H9 (cell line): ENCODE results near the gene BMPR1A. TPM values are rescaled to one million over a fixed set of nuclear protein-coding genes. Genes with fewer than 3 reads are reported as not detected.
A peak's percentile ranks its signal among the peaks of the same experiment; 100 is the strongest.

Experiments
- DNase-seq: peaks from one replicate; pipeline ENCODE4 v3.0.0-alpha.2; 2017
- H2AFZ ChIP-seq: one replicate; pipeline ENCODE4 v1.6.1; 2013; ENCODE audit warnings: mild to moderate bottlenecking, low read length, control low read depth, moderate library complexity
- H2AK5ac ChIP-seq: 2 replicates; pipeline ENCODE4 v1.6.1; 2013; ENCODE audit warnings: low read length, control low read depth, mixed read lengths; ENCODE audit not compliant: insufficient read length
- H2BK120ac ChIP-seq: one replicate; pipeline ENCODE4 v1.6.1; 2013; ENCODE audit warnings: low read depth, mild to moderate bottlenecking, low read length, control low read depth, inconsistent platforms; ENCODE audit not compliant: poor library complexity, severe bottlenecking
- H2BK12ac ChIP-seq: 2 replicates; pipeline ENCODE4 v1.6.1; 2013; ENCODE audit warnings: low read length, control low read depth, mixed read lengths, low read depth; ENCODE audit not compliant: insufficient read length
- H2BK15ac ChIP-seq: 2 replicates; pipeline ENCODE4 v1.6.1; 2013; ENCODE audit warnings: low read depth, low read length, control low read depth
- H2BK20ac ChIP-seq: one replicate; pipeline ENCODE4 v1.6.1; 2013; ENCODE audit warnings: low read depth, mild to moderate bottlenecking, low read length, control low read depth, inconsistent platforms; ENCODE audit not compliant: poor library complexity, severe bottlenecking
- H2BK5ac ChIP-seq: 2 replicates; pipeline ENCODE4 v1.6.1; 2013; ENCODE audit warnings: low read length, control low read depth, mixed read lengths; ENCODE audit not compliant: insufficient read length
- H3K14ac ChIP-seq: 2 replicates; pipeline ENCODE4 v1.6.1; 2013; ENCODE audit warnings: low read length, control low read depth; ENCODE audit not compliant: insufficient read depth
- H3K18ac ChIP-seq: 2 replicates; pipeline ENCODE4 v1.6.1; 2013; ENCODE audit warnings: low read depth, mild to moderate bottlenecking, mixed read lengths, low read length, control low read depth; ENCODE audit not compliant: insufficient read length
- H3K23ac ChIP-seq: 2 replicates; pipeline ENCODE4 v1.6.1; 2013; ENCODE audit warnings: low read length, control low read depth, mixed read lengths, low read depth; ENCODE audit not compliant: insufficient read length
- H3K23me2 ChIP-seq: 2 replicates; pipeline ENCODE4 v1.6.1; 2013; ENCODE audit warnings: low read depth, mild to moderate bottlenecking, mixed read lengths, low read length, control low read depth; ENCODE audit not compliant: insufficient read length, poor library complexity, severe bottlenecking
- H3K27ac ChIP-seq: 2 replicates; pipeline ENCODE4 v1.5.1; 2013; ENCODE audit warnings: low read length, control low read depth, mixed read lengths, low read depth; ENCODE audit not compliant: insufficient read length
- H3K27me3 ChIP-seq: 2 replicates; pipeline ENCODE4 v1.6.1; 2013; ENCODE audit warnings: low read length, control low read depth, inconsistent platforms; ENCODE audit not compliant: insufficient read depth
- H3K4ac ChIP-seq: 2 replicates; pipeline ENCODE4 v1.6.1; 2013; ENCODE audit warnings: low read depth, mild to moderate bottlenecking, control low read depth, inconsistent platforms, low read length, moderate library complexity
- H3K4me1 ChIP-seq: 2 replicates; pipeline ENCODE4 v1.6.1; 2013; ENCODE audit warnings: low read length, control low read depth, inconsistent platforms; ENCODE audit not compliant: insufficient read depth
- H3K4me2 ChIP-seq: 2 replicates; pipeline ENCODE4 v1.6.1; 2013; ENCODE audit warnings: low read length, control low read depth, mixed read lengths; ENCODE audit not compliant: insufficient read length, insufficient read depth
- H3K56ac ChIP-seq: 2 replicates; pipeline ENCODE4 v1.6.1; 2013; ENCODE audit warnings: low read depth, mild to moderate bottlenecking, mixed read lengths, low read length, control low read depth; ENCODE audit not compliant: insufficient read length
- H3K79me1 ChIP-seq: 2 replicates; pipeline ENCODE4 v1.6.1; 2013; ENCODE audit warnings: low read depth, mild to moderate bottlenecking, moderate library complexity, low read length, control low read depth, inconsistent platforms; ENCODE audit not compliant: insufficient read depth, poor library complexity, severe bottlenecking
- H3K79me2 ChIP-seq: 2 replicates; pipeline ENCODE4 v1.6.1; 2013; ENCODE audit warnings: low read length, control low read depth, inconsistent platforms; ENCODE audit not compliant: insufficient read depth
- H3K9ac ChIP-seq: 2 replicates; pipeline ENCODE4 v1.6.1; 2013; ENCODE audit warnings: low read length, control low read depth, mixed read lengths; ENCODE audit not compliant: insufficient read length; ENCODE audit errors: extremely low read depth
- H3K9me3 ChIP-seq: one replicate; pipeline ENCODE4 v1.6.1; 2013; ENCODE audit warnings: low read depth, low read length, inconsistent platforms; ENCODE audit not compliant: control insufficient read depth
- H3T11ph ChIP-seq: one replicate; pipeline ENCODE4 v1.6.1; 2013; ENCODE audit warnings: mild to moderate bottlenecking, low read length, control low read depth, inconsistent platforms
- H4K20me1 ChIP-seq: one replicate; pipeline ENCODE4 v1.6.1; 2013; ENCODE audit not compliant: control insufficient read depth, insufficient read length, insufficient read depth
- H4K5ac ChIP-seq: 2 replicates; pipeline ENCODE4 v1.6.1; 2013; ENCODE audit warnings: low read depth, mild to moderate bottlenecking, mixed read lengths, low read length, control low read depth; ENCODE audit not compliant: insufficient read length
- H4K8ac ChIP-seq: replicated peaks from 2 replicates; pipeline ENCODE4 v1.6.1; 2013; ENCODE audit warnings: low read length, control low read depth, mixed read lengths, low read depth; ENCODE audit not compliant: insufficient read length
- H4K91ac ChIP-seq: 2 replicates; pipeline ENCODE4 v1.6.1; 2013; ENCODE audit warnings: low read depth, mild to moderate bottlenecking, moderate library complexity, mixed read lengths, low read length, control low read depth; ENCODE audit not compliant: insufficient read length
- H3K27ac Mint-ChIP-seq, 3 experiments: 2 replicates in 2 of 3; 3 replicates in 1 of 3; pipeline ENCODE4 v1.8.0; 2020 to 2021; ENCODE audit warnings: mixed read lengths in 3 of 3, mild to moderate bottlenecking in 1 of 3, moderate library complexity in 1 of 3
- H3K27me3 Mint-ChIP-seq: 2 replicates; pipeline ENCODE4 v1.8.0; 2021; ENCODE audit warnings: low read depth, mild to moderate bottlenecking, moderate library complexity, mixed read lengths
- H3K36me3 Mint-ChIP-seq, 3 experiments: 2 replicates in 2 of 3; 3 replicates in 1 of 3; pipeline ENCODE4 v1.8.0; 2020 to 2021; ENCODE audit warnings: low read depth in 3 of 3, mixed read lengths in 3 of 3; ENCODE audit not compliant: insufficient read depth in 1 of 3
- H3K4me1 Mint-ChIP-seq, 2 experiments: 2 replicates each; pipeline ENCODE4 v1.8.0; 2020; ENCODE audit warnings: mixed read lengths in 2 of 2
- H3K4me3 Mint-ChIP-seq, 2 experiments: 2 replicates in 1 of 2; 3 replicates in 1 of 2; pipeline ENCODE4 v1.8.0; 2020 to 2021; ENCODE audit warnings: mild to moderate bottlenecking in 2 of 2, mixed read lengths in 2 of 2, moderate library complexity in 1 of 2
- H3K9me3 Mint-ChIP-seq, 2 experiments: 2 replicates in 1 of 2; 3 replicates in 1 of 2; pipeline ENCODE4 v1.8.0; 2020; ENCODE audit warnings: mild to moderate bottlenecking in 2 of 2, mixed read lengths in 2 of 2, moderate library complexity in 1 of 2
- WGBS: extraction: QIAGEN DNeasy Blood & Tissue Kit; methylation state at CpG from one replicate; pipeline ENCODE4 v1.1.7; 2013; ENCODE audit warnings: missing lambda C conversion rate, low lambda C conversion rate, mixed read lengths; ENCODE audit not compliant: insufficient read length; ENCODE audit errors: extremely low coverage; 5-methylcytosine and 5-hydroxymethylcytosine counted together
- total RNA-seq: library from RNA; stranded (reverse); gene quantifications from 2 replicates; pipeline ENCODE4 v1.2.1, GENCODE V29; 2021
- TF ChIP-seq, protein P1 (sequence below): fragments of 200-600 bp; sonication (generic); conservative IDR thresholded peaks from 3 replicates; pipeline ENCODE4 v1.8.0; 2021; ENCODE audit warnings: antibody characterized with exemption, mild to moderate bottlenecking

Gene BMPR1A
- total RNA-seq, 1 experiment from 2014 or later = 138 TPM

DNA sequence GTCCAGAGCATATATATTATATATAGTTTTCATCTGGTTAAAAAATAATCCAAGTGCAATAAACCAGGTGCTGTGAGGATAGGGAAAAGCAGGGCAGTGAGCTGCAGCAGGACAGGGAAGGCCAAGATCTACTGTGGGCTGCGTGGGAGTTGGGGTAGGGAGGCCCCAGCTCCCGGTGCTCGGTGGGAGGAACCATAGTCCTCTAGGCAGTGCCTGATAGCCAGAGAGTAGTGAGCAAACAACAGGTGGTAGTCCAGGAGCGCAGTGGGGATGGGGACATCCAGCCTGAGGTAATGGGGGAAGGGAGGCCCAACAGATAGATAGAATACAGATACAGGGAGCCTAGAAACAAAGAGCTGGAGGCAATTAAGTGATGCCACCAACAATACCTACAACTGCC is 4.1 kb upstream of the BMPR1A start:
- Histone ChIP-seq H2AK5ac (no peak overlapping the region), H3K9me3 (no peaks in the 10 kb centered on the region), H4K91ac (no peak overlapping the region), H3K9ac (no peak overlapping the region), H3K56ac (no peak overlapping the region), H4K20me1 (peaks cover 4% of the 10 kb centered on the region), H3K18ac (no peak overlapping the region), H3K4ac (no peak overlapping the region), H3K4me2 (no peak overlapping the region), H3T11ph (no peak overlapping the region), H3K23ac (no peak overlapping the region), H2BK15ac (no peak overlapping the region), H3K23me2 (no peaks in the 10 kb centered on the region), H2BK20ac (no peak overlapping the region), H4K5ac (no peak overlapping the region), H3K79me1 (no peaks in the 10 kb centered on the region), H2BK120ac (no peak overlapping the region), H2BK12ac (no peak overlapping the region), H2BK5ac (peak overlapping the region; percentile 4), H4K8ac (no peak overlapping the region), H3K4me1 (peaks cover 1% of the 10 kb centered on the region; the same call in 1 of the 2 replicates), H2AFZ (no peak overlapping the region), H3K27me3 (no peaks in the 10 kb centered on the region), H3K27ac (no peak overlapping the region), H3K14ac (no peak overlapping the region), H3K79me2 (peaks cover 10% of the 10 kb centered on the region)
- Mint-ChIP-seq H3K4me3 (no peak overlapping the region), H3K27ac (peak overlapping the region; percentile 71 to 89 (median 82); a peak in 4 of 7 replicates), H3K9me3 (no peaks in the 10 kb centered on the region), H3K36me3 (peaks cover 2 to 10% (median 3%) of the 10 kb centered on the region in 3 experiments; a peak in 5 of 7 replicates), H3K4me1 (peaks cover 30 to 31% of the 10 kb centered on the region in 2 experiments), H3K27me3 (no peaks in the 10 kb centered on the region)
- TF ChIP-seq, protein P1, sequence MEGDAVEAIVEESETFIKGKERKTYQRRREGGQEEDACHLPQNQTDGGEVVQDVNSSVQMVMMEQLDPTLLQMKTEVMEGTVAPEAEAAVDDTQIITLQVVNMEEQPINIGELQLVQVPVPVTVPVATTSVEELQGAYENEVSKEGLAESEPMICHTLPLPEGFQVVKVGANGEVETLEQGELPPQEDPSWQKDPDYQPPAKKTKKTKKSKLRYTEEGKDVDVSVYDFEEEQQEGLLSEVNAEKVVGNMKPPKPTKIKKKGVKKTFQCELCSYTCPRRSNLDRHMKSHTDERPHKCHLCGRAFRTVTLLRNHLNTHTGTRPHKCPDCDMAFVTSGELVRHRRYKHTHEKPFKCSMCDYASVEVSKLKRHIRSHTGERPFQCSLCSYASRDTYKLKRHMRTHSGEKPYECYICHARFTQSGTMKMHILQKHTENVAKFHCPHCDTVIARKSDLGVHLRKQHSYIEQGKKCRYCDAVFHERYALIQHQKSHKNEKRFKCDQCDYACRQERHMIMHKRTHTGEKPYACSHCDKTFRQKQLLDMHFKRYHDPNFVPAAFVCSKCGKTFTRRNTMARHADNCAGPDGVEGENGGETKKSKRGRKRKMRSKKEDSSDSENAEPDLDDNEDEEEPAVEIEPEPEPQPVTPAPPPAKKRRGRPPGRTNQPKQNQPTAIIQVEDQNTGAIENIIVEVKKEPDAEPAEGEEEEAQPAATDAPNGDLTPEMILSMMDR = no peak
- no CpG with 5 or more reads among the region's 4 CpGs for WGBS
- DNase-seq = no peak
